ENCODE data around the gene ATAD1.
"Not testable (repeated sequence)": the region's sequence is repeated elsewhere in the genome, so short reads cannot be mapped to it uniquely, and the experiment has no call there.

ATAD1 gene, protein sequence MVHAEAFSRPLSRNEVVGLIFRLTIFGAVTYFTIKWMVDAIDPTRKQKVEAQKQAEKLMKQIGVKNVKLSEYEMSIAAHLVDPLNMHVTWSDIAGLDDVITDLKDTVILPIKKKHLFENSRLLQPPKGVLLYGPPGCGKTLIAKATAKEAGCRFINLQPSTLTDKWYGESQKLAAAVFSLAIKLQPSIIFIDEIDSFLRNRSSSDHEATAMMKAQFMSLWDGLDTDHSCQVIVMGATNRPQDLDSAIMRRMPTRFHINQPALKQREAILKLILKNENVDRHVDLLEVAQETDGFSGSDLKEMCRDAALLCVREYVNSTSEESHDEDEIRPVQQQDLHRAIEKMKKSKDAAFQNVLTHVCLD

GRCh38 chr10:87817609-87818504, at the start of gene ATAD1:
Gene ATAD1, minus strand, starts transcription at chr10:87818226. Its CDS starts 3,627 bp downstream, at chr10:87814599.
- TF ChIP-seq CTCF (conservative IDR thresholded peaks at IDR 0.05; ENCODE audit: low read length), result peak; percentile 35
- peak; percentile 82 for DNase-seq (ENCODE audit: low read depth)

GRCh38 chr10:87867453-87867852, 49.4 kb upstream of the ATAD1 start:
- H3K4me3 ChIP-seq (ENCODE audit: low read length), result peak overlapping the region; percentile 85
- no peak for DNase-seq (ENCODE audit: low read depth)
- no peak for TF ChIP-seq CTCF (conservative IDR thresholded peaks at IDR 0.05; ENCODE audit: low read length)

More at GRCh38 chr10:87817609-87818504, at the start of gene ATAD1:
- peak within 1 kb of the TSS; percentile 91 for H3K4me3 ChIP-seq (ENCODE audit: low read length)

DNA sequence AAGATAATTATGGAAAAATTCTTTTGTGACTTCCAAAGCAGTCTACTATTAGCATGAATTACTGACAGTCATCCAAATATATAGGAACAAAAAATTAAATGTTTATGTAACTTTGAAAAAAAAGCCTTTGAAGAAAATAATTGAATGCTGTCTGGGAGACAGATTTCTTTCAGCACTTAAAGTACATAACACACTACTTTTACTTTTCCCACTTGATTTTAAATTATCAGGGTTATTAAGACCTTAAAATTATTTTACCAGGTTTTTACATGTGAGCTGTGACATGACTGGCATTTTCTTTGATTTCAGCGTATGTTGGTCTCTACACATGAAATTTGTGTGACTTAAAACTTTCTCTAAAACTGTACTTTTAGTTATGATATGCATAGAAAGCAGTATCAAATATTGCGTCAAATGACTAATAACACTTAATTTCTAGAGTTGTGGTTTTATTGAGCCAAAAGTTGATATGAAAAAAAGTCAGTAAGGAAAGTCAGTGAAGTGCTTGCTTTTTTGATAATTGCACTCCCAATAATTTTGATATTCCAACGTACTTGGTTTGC, 48.5 kb upstream of the ATAD1 start:
- TF ChIP-seq CTCF (conservative IDR thresholded peaks at IDR 0.05; ENCODE audit: low read length), result no peak
- DNase-seq (ENCODE audit: low read depth), result no peak
- H3K4me3 ChIP-seq (ENCODE audit: low read length), result peak overlapping the region; percentile 85

DNA sequence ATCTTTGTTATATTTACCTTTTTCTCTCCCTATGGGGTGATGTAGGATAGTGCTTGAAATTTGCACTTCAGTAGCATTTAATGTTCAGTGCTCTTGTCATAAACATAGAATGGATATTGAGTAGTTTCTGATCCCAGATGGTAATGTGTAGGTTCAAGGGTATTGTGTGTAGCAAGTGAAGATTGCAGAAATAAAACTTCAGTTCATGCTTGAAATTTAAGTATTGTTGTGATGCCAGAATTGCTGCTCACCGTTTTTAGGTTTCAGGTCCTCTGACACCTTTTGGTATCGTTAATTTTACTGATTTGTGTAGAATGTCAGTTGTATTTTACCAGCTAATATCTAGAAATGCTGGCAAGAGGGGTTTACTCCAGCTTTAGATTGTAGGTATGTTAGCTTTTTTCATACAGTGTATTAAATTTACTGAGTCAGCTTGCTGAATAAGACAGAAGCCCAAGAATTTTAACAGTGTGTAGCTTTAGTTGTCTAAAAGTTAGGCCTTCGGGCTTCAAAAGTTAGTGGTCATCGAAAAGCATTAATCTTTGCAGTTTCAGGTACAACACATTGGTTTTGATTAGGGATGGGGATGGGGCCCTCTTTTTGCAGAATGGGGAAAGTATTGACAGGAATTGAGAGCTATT, 47.3 kb upstream of the ATAD1 start:
- no peak for DNase-seq (ENCODE audit: low read depth)
- H3K4me3 ChIP-seq (ENCODE audit: low read length), result peak overlapping the region; percentile 85
- no peak for TF ChIP-seq CTCF (conservative IDR thresholded peaks at IDR 0.05; ENCODE audit: low read length)

DNA sequence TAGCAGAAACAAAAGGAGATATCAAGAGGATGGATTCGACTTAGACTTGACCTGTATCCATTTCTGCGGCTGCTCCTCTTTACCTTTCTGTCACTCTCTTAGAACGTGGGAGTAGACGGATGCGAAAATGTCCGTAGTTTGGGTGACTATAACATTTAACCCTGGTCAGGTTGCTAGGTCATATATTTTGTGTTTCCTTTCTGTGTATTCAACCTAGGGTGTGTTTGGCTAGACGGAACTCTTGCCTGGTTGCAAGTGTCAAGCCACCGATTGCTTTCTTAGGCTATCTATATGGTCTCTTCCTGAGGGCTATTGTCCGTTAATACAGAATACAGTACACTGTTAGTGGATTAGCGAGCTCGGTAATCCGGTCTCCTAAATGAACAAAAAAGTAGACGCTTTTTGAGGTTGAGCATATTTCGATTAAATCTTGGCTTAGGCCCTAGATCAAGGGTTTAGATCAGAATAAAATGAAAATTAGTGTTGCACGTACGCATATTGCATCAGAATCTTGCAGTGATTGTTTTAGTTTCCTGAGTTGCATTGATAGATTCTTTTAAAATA, 46.6 kb upstream of the ATAD1 start:
- no peak for DNase-seq (ENCODE audit: low read depth)
- no peak for TF ChIP-seq CTCF (conservative IDR thresholded peaks at IDR 0.05; ENCODE audit: low read length)
- peak overlapping the region; percentile 85 for H3K4me3 ChIP-seq (ENCODE audit: low read length)

DNA sequence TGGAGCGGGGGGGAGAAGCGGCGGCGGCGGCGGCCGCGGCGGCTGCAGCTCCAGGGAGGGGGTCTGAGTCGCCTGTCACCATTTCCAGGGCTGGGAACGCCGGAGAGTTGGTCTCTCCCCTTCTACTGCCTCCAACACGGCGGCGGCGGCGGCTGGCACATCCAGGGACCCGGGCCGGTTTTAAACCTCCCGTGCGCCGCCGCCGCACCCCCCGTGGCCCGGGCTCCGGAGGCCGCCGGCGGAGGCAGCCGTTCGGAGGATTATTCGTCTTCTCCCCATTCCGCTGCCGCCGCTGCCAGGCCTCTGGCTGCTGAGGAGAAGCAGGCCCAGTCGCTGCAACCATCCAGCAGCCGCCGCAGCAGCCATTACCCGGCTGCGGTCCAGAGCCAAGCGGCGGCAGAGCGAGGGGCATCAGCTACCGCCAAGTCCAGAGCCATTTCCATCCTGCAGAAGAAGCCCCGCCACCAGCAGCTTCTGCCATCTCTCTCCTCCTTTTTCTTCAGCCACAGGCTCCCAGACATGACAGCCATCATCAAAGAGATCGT, 46.0 kb upstream of the ATAD1 start:
- DNase-seq (ENCODE audit: low read depth), result not testable (repeated sequence)

More for the DNA sequence above, 46.0 kb upstream of the ATAD1 start:
- peak overlapping the region; percentile 97 for H3K4me3 ChIP-seq (ENCODE audit: low read length)
